ENCODE results near the gene YY1. TPM values are rescaled to one million over a fixed set of nuclear protein-coding genes. Genes with fewer than 3 reads are reported as not detected.
A peak's percentile ranks its signal among the peaks of the same experiment; 100 is the strongest.

YY1 gene
- total RNA-seq, 1 donor from 2014 or later = 60.6 TPM

DNA sequence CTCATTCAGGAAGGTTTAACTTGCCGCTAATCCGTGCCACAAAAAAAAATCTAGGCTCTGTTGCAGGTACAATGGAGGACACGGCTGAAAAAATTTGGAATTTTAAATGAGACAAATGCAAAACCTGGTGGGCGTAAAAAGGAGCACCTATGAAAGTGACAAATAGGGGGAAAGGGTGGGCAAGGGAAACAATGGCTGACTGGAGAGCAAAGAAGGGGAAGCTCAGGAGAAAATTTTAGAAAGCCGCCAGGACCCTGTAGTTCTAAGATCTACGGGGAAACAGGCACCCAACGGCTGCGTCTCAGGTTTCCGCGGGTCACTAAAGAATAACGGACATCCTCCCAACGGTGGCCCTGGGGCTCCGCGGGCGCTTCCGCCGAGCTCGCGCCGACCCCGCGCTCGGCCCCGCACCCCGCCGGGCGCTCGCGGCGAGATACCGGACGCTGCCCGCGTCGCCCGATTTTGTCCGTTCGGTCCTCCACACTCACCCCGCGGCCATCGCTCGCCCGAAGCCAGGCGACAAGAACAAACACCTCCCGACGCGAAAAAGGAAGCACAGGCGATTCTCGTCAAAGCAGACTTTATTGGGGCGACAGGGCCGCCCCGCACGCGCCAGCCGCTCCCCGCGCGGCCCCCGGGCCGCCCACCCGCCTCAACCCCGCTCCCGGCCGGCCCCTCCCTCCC, 1.1 kb upstream of the YY1 start:
- Mint-ChIP-seq H3K27me3 (ENCODE audit: unreplicated experiment) (peaks cover 10% of the 10 kb centered on the region), H3K27ac (ENCODE audit: unreplicated experiment) (peak overlapping the region; percentile 93), H3K9me3 (ENCODE audit: unreplicated experiment) (peaks cover 14% of the 10 kb centered on the region), H3K4me3 (ENCODE audit: unreplicated experiment) (peak overlapping the region; percentile 96), H3K4me1 (ENCODE audit: low read depth, unreplicated experiment) (peaks cover 25% of the 10 kb centered on the region), H3K36me3 (ENCODE audit: unreplicated experiment) (no peaks in the 10 kb centered on the region)
- TF ChIP-seq, protein P1, sequence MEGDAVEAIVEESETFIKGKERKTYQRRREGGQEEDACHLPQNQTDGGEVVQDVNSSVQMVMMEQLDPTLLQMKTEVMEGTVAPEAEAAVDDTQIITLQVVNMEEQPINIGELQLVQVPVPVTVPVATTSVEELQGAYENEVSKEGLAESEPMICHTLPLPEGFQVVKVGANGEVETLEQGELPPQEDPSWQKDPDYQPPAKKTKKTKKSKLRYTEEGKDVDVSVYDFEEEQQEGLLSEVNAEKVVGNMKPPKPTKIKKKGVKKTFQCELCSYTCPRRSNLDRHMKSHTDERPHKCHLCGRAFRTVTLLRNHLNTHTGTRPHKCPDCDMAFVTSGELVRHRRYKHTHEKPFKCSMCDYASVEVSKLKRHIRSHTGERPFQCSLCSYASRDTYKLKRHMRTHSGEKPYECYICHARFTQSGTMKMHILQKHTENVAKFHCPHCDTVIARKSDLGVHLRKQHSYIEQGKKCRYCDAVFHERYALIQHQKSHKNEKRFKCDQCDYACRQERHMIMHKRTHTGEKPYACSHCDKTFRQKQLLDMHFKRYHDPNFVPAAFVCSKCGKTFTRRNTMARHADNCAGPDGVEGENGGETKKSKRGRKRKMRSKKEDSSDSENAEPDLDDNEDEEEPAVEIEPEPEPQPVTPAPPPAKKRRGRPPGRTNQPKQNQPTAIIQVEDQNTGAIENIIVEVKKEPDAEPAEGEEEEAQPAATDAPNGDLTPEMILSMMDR (IDR thresholded peaks at IDR 0.05; ENCODE audit: partially characterized antibody, unreplicated experiment) = no peak
- DNase-seq = peak; percentile 57

DNA sequence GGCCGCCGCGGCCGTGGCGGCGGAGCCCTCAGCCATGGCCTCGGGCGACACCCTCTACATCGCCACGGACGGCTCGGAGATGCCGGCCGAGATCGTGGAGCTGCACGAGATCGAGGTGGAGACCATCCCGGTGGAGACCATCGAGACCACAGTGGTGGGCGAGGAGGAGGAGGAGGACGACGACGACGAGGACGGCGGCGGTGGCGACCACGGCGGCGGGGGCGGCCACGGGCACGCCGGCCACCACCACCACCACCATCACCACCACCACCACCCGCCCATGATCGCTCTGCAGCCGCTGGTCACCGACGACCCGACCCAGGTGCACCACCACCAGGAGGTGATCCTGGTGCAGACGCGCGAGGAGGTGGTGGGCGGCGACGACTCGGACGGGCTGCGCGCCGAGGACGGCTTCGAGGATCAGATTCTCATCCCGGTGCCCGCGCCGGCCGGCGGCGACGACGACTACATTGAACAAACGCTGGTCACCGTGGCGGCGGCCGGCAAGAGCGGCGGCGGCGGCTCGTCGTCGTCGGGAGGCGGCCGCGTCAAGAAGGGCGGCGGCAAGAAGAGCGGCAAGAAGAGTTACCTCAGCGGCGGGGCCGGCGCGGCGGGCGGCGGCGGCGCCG, 381 bp downstream of the YY1 start:
- TF ChIP-seq, protein P1 (IDR thresholded peaks at IDR 0.05; ENCODE audit: partially characterized antibody, unreplicated experiment) = no peak
- peak overlapping the region; percentile 83 for H3K4me3 Mint-ChIP-seq (ENCODE audit: unreplicated experiment)
- DNase-seq = peak; percentile 33
- H3K4me1 Mint-ChIP-seq (ENCODE audit: low read depth, unreplicated experiment) = peaks cover 29% of the 10 kb centered on the region
- no peaks in the 10 kb centered on the region for H3K36me3 Mint-ChIP-seq (ENCODE audit: unreplicated experiment)
- H3K27ac Mint-ChIP-seq (ENCODE audit: unreplicated experiment) = peak overlapping the region; percentile 73
- H3K27me3 Mint-ChIP-seq (ENCODE audit: unreplicated experiment) = peaks cover 11% of the 10 kb centered on the region
- H3K9me3 Mint-ChIP-seq (ENCODE audit: unreplicated experiment) = peaks cover 14% of the 10 kb centered on the region

DNA sequence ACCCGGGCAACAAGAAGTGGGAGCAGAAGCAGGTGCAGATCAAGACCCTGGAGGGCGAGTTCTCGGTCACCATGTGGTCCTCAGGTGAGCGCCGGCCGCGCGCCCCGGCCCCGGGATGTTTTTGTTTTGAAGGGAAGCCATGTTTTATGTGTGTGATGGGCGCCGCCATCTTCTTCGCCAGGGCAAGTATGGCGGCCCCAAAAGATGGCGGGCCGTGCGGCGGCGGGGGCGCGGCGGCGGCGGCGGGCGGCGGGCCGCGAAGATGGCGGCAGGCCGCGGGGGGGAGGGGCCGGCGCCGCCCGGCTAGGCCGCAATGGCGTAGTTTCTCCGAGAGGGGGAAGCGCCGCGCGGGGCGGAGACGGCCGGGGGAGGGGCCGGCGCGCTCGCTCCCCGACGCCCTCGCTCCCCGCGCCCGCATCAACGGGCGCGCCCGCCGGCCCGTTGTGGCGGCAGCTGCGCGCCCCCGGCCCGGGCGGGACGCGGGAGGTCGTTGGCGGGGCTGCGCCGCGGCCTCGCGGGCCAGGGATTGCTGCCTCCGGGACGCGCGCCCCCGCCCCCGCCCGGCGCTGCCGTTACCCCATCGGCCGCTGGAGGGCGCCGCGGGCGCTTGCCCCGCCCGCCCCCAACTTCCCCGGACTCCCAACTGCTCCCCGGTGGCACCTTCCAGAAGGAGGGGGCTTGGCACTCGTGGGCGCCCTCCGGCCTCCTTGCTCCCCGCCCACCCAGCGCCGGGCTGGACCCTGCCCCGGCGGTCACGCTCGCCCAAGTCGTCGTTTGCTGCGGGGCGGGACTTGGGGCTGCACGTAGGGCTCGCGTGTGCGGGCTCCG, 1.1 kb downstream of the YY1 start:
- peak overlapping the region; percentile 87 for H3K4me3 Mint-ChIP-seq (ENCODE audit: unreplicated experiment)
- peak overlapping the region; percentile 44 for H3K27ac Mint-ChIP-seq (ENCODE audit: unreplicated experiment)
- DNase-seq = peak; percentile 88
- peaks cover 14% of the 10 kb centered on the region for H3K9me3 Mint-ChIP-seq (ENCODE audit: unreplicated experiment)
- H3K36me3 Mint-ChIP-seq (ENCODE audit: unreplicated experiment) = no peaks in the 10 kb centered on the region
- TF ChIP-seq, protein P1 (IDR thresholded peaks at IDR 0.05; ENCODE audit: partially characterized antibody, unreplicated experiment) = peak; percentile 83
- H3K27me3 Mint-ChIP-seq (ENCODE audit: unreplicated experiment) = peaks cover 11% of the 10 kb centered on the region
- H3K4me1 Mint-ChIP-seq (ENCODE audit: low read depth, unreplicated experiment) = peaks cover 22% of the 10 kb centered on the region

DNA sequence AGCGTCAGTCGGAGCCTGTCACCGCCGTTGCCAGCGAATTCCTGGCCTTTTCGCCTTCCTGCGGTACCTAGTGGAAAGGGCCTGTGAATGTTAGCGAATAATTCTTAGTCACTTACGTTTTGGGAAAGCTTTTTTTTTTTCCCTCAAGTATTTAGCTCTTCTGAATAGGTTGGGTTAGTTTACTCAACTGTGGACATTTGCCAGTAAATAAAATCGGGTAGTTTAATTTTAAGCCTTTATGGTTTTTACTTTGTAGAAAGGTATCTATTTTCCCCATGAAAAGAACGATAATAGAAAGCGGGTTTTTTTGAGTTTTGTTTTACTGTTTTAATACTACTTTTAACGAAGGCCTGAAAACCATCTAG, 1.7 kb downstream of the YY1 start:
- Mint-ChIP-seq H3K27ac (ENCODE audit: unreplicated experiment) (peak overlapping the region; percentile 44), H3K36me3 (ENCODE audit: unreplicated experiment) (no peaks in the 10 kb centered on the region), H3K27me3 (ENCODE audit: unreplicated experiment) (peaks cover 11% of the 10 kb centered on the region), H3K4me3 (ENCODE audit: unreplicated experiment) (peak overlapping the region; percentile 87), H3K4me1 (ENCODE audit: low read depth, unreplicated experiment) (peaks cover 19% of the 10 kb centered on the region), H3K9me3 (ENCODE audit: unreplicated experiment) (peaks cover 14% of the 10 kb centered on the region)
- TF ChIP-seq, protein P1 (IDR thresholded peaks at IDR 0.05; ENCODE audit: partially characterized antibody, unreplicated experiment) = no peak
- no peak for DNase-seq

Data from glutamatergic neuron (in vitro differentiated cells).